Measurements from ENCODE around the gene MYO16. TPM values are rescaled to one million over a fixed set of nuclear protein-coding genes. Genes with fewer than 3 reads are reported as not detected.

MYO16 gene
- total RNA-seq, 1 experiment from 2014 or later: 0.49 TPM

DNA sequence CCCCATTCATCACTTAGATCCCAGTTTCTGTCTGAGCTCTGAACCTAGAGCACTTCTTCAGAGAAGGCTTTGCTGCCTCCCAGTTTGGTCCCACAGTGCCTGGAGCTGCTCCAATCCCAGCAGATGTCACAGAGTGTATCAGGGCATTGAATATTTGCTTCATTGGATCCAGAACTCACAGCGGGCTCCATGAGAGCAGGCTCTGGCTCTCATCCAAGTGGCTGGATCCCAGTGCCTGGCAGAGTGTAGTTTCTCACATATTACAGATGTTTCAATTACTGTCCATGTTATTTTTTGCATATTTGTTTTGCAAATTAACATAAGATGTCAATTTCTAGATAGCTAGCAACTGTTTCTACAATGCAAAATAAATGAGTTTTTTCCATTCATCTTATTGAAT, 50.6 kb downstream of the MYO16 start:
- DNase-seq (ENCODE audit: low spot score): no peak
- TF ChIP-seq, protein P1, sequence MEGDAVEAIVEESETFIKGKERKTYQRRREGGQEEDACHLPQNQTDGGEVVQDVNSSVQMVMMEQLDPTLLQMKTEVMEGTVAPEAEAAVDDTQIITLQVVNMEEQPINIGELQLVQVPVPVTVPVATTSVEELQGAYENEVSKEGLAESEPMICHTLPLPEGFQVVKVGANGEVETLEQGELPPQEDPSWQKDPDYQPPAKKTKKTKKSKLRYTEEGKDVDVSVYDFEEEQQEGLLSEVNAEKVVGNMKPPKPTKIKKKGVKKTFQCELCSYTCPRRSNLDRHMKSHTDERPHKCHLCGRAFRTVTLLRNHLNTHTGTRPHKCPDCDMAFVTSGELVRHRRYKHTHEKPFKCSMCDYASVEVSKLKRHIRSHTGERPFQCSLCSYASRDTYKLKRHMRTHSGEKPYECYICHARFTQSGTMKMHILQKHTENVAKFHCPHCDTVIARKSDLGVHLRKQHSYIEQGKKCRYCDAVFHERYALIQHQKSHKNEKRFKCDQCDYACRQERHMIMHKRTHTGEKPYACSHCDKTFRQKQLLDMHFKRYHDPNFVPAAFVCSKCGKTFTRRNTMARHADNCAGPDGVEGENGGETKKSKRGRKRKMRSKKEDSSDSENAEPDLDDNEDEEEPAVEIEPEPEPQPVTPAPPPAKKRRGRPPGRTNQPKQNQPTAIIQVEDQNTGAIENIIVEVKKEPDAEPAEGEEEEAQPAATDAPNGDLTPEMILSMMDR (conservative IDR thresholded peaks at IDR 0.05; ENCODE audit: low read depth, low read length): no peak
- no peak for TF ChIP-seq EZH2 (IDR thresholded peaks at IDR 0.05; ENCODE audit: borderline replicate concordance, low read depth, low read length, poor library complexity, severe bottlenecking)
- Histone ChIP-seq H3K27ac (ENCODE audit: low read depth, low read length, poor library complexity, severe bottlenecking) (no peak overlapping the region), H3K4me1 (ENCODE audit: insufficient read depth, low read length, poor library complexity, severe bottlenecking) (no peaks in the 10 kb centered on the region), H3K4me3 (ENCODE audit: low read depth, low read length, poor library complexity, severe bottlenecking) (no peak overlapping the region), H3K36me3 (ENCODE audit: insufficient read depth, low read length, poor library complexity, severe bottlenecking) (no peaks in the 10 kb centered on the region), H3K9me3 (ENCODE audit: low read depth, low read length, poor library complexity, severe bottlenecking) (no peaks in the 10 kb centered on the region), H3K27me3 (replicated peaks; ENCODE audit: insufficient read depth, low read depth, low read length, poor library complexity) (no peaks in the 10 kb centered on the region)
- ChIA-PET POLR2A (ENCODE audit: low non-redundant PET) (no interaction called here), CTCF (no interaction called here)
- intact Hi-C loops (cut with micrococcal nuclease; ENCODE audit: unreplicated experiment): no loop called here
- BruUV-seq (replicated peaks): no TSS peak

DNA sequence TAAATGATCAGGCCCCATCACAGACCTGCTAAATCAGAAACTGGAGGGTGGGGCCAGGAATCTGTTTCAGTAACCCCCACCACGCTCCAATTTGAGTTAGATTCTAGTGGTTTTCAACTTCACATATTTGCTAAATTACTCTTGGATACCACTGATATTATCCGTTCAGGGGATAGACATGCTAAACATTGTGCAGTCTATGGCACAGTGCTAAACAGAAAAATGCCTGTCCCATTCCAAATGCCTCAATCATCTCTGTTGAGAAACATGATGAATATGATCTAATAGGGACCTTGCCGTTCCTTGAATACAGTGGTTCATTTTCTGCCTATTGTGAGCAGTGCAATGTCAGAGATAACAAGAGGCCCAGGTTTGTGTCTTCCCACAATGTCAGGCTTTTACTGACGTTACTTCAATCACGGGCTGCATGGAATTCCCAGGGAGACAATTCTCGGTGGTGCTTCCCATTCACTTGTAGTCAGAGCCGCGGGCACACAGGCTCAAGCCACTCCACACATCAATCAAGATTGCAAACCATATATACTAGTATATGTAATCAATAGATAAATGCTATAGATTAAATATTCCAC, 52.7 kb downstream of the MYO16 start:
- Histone ChIP-seq H3K27me3 (replicated peaks; ENCODE audit: insufficient read depth, low read depth, low read length, poor library complexity) (no peaks in the 10 kb centered on the region), H3K9me3 (ENCODE audit: low read depth, low read length, poor library complexity, severe bottlenecking) (no peaks in the 10 kb centered on the region), H3K4me3 (ENCODE audit: low read depth, low read length, poor library complexity, severe bottlenecking) (no peak overlapping the region), H3K4me1 (ENCODE audit: insufficient read depth, low read length, poor library complexity, severe bottlenecking) (no peaks in the 10 kb centered on the region), H3K27ac (ENCODE audit: low read depth, low read length, poor library complexity, severe bottlenecking) (no peak overlapping the region), H3K36me3 (ENCODE audit: insufficient read depth, low read length, poor library complexity, severe bottlenecking) (no peaks in the 10 kb centered on the region)
- BruUV-seq (replicated peaks): no TSS peak
- ChIA-PET POLR2A (ENCODE audit: low non-redundant PET) (no interaction called here), CTCF (no interaction called here)
- DNase-seq (ENCODE audit: low spot score): no peak
- TF ChIP-seq EZH2 (IDR thresholded peaks at IDR 0.05; ENCODE audit: borderline replicate concordance, low read depth, low read length, poor library complexity, severe bottlenecking): no peak
- TF ChIP-seq, protein P1 (conservative IDR thresholded peaks at IDR 0.05; ENCODE audit: low read depth, low read length): no peak
- intact Hi-C loops (cut with micrococcal nuclease; ENCODE audit: unreplicated experiment): no loop called here

DNA sequence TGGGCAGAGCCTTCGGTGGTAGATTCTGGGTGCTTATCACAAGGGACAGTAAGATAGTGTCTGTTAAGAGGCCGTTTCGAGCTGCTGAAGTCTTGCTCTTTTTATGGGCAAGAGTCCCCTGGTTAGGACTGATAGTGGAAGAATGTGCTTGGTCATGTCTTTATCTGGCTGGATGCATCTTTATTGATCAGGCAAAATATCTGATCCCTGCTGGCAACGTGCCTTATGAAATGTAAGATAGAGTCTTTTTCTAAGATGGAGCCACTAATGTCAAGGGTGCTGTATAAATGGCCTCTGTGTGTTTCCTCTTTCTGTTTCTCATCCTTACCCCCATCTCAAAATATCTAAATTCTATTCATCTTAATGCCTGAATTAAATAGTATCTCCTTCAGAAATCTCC, 53.3 kb downstream of the MYO16 start:
- ChIA-PET POLR2A (ENCODE audit: low non-redundant PET) (no interaction called here), CTCF (no interaction called here)
- H3K4me1 ChIP-seq (ENCODE audit: insufficient read depth, low read length, poor library complexity, severe bottlenecking): no peaks in the 10 kb centered on the region
- H3K36me3 ChIP-seq (ENCODE audit: insufficient read depth, low read length, poor library complexity, severe bottlenecking): no peaks in the 10 kb centered on the region
- BruUV-seq (replicated peaks): no TSS peak
- TF ChIP-seq, protein P1 (conservative IDR thresholded peaks at IDR 0.05; ENCODE audit: low read depth, low read length): no peak
- no peak for TF ChIP-seq EZH2 (IDR thresholded peaks at IDR 0.05; ENCODE audit: borderline replicate concordance, low read depth, low read length, poor library complexity, severe bottlenecking)
- no peak for DNase-seq (ENCODE audit: low spot score)
- H3K9me3 ChIP-seq (ENCODE audit: low read depth, low read length, poor library complexity, severe bottlenecking): no peaks in the 10 kb centered on the region
- no peak overlapping the region for H3K27ac ChIP-seq (ENCODE audit: low read depth, low read length, poor library complexity, severe bottlenecking)
- no peaks in the 10 kb centered on the region for H3K27me3 ChIP-seq (replicated peaks; ENCODE audit: insufficient read depth, low read depth, low read length, poor library complexity)
- no peak overlapping the region for H3K4me3 ChIP-seq (ENCODE audit: low read depth, low read length, poor library complexity, severe bottlenecking)
- intact Hi-C loops (cut with micrococcal nuclease; ENCODE audit: unreplicated experiment): no loop called here
